HCT116 (cell line): Measurements from ENCODE around the gene ARHGAP28. TPM values are rescaled to one million over a fixed set of nuclear protein-coding genes. Genes with fewer than 3 reads are reported as not detected.

ENCODE experiments used
- ATAC-seq: fragments of 200-7000 bp; cut with Tn5 transposase; 2 replicates; pipeline ENCODE4 v1.9.1; 2020; ENCODE audit warnings: mild to moderate bottlenecking, moderate library complexity
- BruUV-seq: library from RNA; stranded (reverse); fragments of 400-500 nt; replicated peaks from 2 replicates; lab custom pipeline; 2021; lab: Mats Ljungman, UMichigan
- CTCF ChIA-PET: fragments of 300-600 bp; sonication (Branson Sonifier 250); formaldehyde crosslinking; loops from one replicate; lab custom pipeline; 2021; ENCODE audit warnings: antibody characterized with exemption; lab: Charles Lee
- POLR2A ChIA-PET: fragments of 300-600, 350-600 bp; sonication (Branson Sonifier 250); formaldehyde crosslinking; loops from one replicate; lab custom pipeline; 2021; ENCODE audit warnings: antibody characterized with exemption; lab: Charles Lee
- RAD21 ChIA-PET, 2 experiments: fragments of 300-600 bp; sonication (Branson Sonifier 250); formaldehyde crosslinking; loops; one replicate each; lab custom pipeline; 2023; ENCODE audit warnings: low total read pairs in 2 of 2; ENCODE audit not compliant: uncharacterized antibody in 2 of 2, unreplicated experiment in 2 of 2, low non-redundant PET in 1 of 2; lab: Charles Lee
- DNase-seq: peaks from one replicate; pipeline ENCODE4 v3.0.0-alpha.2; 2010; ENCODE audit warnings: low read depth, low spot score
- H2AFZ ChIP-seq: fragments of 200-600 bp; shearing (Covaris generic), sonication (generic); 2 replicates; pipeline ENCODE4 v1.6.1; 2017; ENCODE audit warnings: low read depth, mixed run types, mixed read lengths, antibody characterized with exemption, low read length; ENCODE audit not compliant: poor library complexity, severe bottlenecking
- H3K27ac ChIP-seq: 2 replicates; pipeline ENCODE4 v1.5.1; 2012; ENCODE audit warnings: low read depth, low read length
- H3K27me3 ChIP-seq: fragments of 200-600 bp; sonication (generic); 2 replicates; pipeline ENCODE4 v1.6.1; 2016; ENCODE audit warnings: mixed run types, low read length, mixed read lengths; ENCODE audit not compliant: insufficient read depth
- H3K36me3 ChIP-seq, 2 experiments: fragments of 200-500 bp in 1 of 2; fragments of 200-600 bp in 1 of 2; sonication (Bioruptor generic) in 1 of 2; sonication (generic) in 1 of 2; 2 replicates each; pipeline versions ENCODE4 v1.5.1 to v1.6.1; 2014 to 2016; ENCODE audit warnings: low read length in 2 of 2, inconsistent platforms in 1 of 2, mixed read lengths in 1 of 2, mixed run types in 1 of 2; ENCODE audit not compliant: insufficient read depth in 2 of 2, control insufficient read depth in 1 of 2
- H3K4me1 ChIP-seq, 2 experiments: fragments of 200-600 bp in 1 of 2; sonication (generic) in 1 of 2; 2 replicates each; pipeline versions ENCODE4 v1.5.1 to v1.6.1; 2012 to 2017; ENCODE audit warnings: low read length in 2 of 2, inconsistent platforms in 1 of 2, mild to moderate bottlenecking in 1 of 2, mixed read lengths in 1 of 2, mixed run types in 1 of 2, moderate library complexity in 1 of 2; ENCODE audit not compliant: insufficient read depth in 2 of 2, control insufficient read depth in 1 of 2
- H3K4me2 ChIP-seq: fragments of 200-600 bp; sonication (generic); 2 replicates; pipeline ENCODE4 v1.6.1; 2017; ENCODE audit warnings: mixed run types, low read length, mixed read lengths
- H3K4me3 ChIP-seq, 2 experiments: fragments of 200-600 bp in 1 of 2; sonication (generic) in 1 of 2; replicated peaks in 1 of 2; 2 replicates each; pipeline ENCODE4 v1.5.1; 2011 to 2016; ENCODE audit warnings: low read length in 2 of 2, control low read depth in 1 of 2, low read depth in 1 of 2, mild to moderate bottlenecking in 1 of 2, mixed read lengths in 1 of 2, mixed run types in 1 of 2
- H3K79me2 ChIP-seq: fragments of 200-600 bp; sonication (generic); 2 replicates; pipeline ENCODE4 v1.6.1; 2017; ENCODE audit warnings: mild to moderate bottlenecking, mixed run types, low read length, moderate library complexity, mixed read lengths; ENCODE audit not compliant: insufficient read depth
- H3K9ac ChIP-seq: fragments of 200-600 bp; sonication (generic); 2 replicates; pipeline ENCODE4 v1.6.1; 2016; ENCODE audit warnings: low read length, mixed read lengths
- H3K9me2 ChIP-seq: fragments of 200-600 bp; sonication (generic), shearing (Covaris generic); 2 replicates; pipeline ENCODE4 v1.6.1; 2017; ENCODE audit warnings: mixed run types, mild to moderate bottlenecking, moderate library complexity; ENCODE audit not compliant: insufficient read depth
- H3K9me3 ChIP-seq, 2 experiments: fragments of 200-500 bp in 1 of 2; fragments of 200-600 bp in 1 of 2; sonication (Bioruptor generic) in 1 of 2; sonication (generic) in 1 of 2; 2 replicates each; pipeline ENCODE4 v1.6.1; 2014 to 2017; ENCODE audit warnings: low read length in 2 of 2, mixed read lengths in 2 of 2, inconsistent platforms in 1 of 2, low read depth in 1 of 2, mild to moderate bottlenecking in 1 of 2, mixed run types in 1 of 2, moderate library complexity in 1 of 2; ENCODE audit not compliant: control insufficient read depth in 1 of 2, insufficient read depth in 1 of 2
- H4K20me1 ChIP-seq: fragments of 200-600 bp; sonication (generic), shearing (Covaris generic); 2 replicates; pipeline ENCODE4 v1.6.1; 2017; ENCODE audit warnings: mixed run types, mild to moderate bottlenecking, moderate library complexity; ENCODE audit not compliant: insufficient read depth
- CBX3 ChIP-seq: IDR thresholded peaks from 2 replicates; pipeline ENCODE4 v1.6.1; 2012; ENCODE audit warnings: low read depth
- CEBPB ChIP-seq: IDR thresholded peaks from 2 replicates; pipeline ENCODE4 v1.6.1; 2012; ENCODE audit warnings: low read depth
- CTCF ChIP-seq, 3 experiments: fragments of 200-600 bp in 1 of 3; sonication (generic) in 1 of 3; IDR thresholded peaks in 2 of 3; conservative IDR thresholded peaks in 1 of 3; 2 replicates each; pipeline ENCODE4 v1.5.1; 2012 to 2017; ENCODE audit warnings: low read depth in 2 of 3, low read length in 2 of 3, antibody characterized with exemption in 1 of 3, borderline replicate concordance in 1 of 3, control low read depth in 1 of 3, mild to moderate bottlenecking in 1 of 3, mixed read lengths in 1 of 3, mixed run types in 1 of 3, moderate library complexity in 1 of 3; ENCODE audit not compliant: insufficient read depth in 1 of 3
- EGR1 ChIP-seq: IDR thresholded peaks from 2 replicates; pipeline ENCODE4 v1.6.1; 2012; ENCODE audit warnings: low read depth
- ELF1 ChIP-seq: IDR thresholded peaks from 2 replicates; pipeline ENCODE4 v1.6.1; 2012; ENCODE audit warnings: low read depth, borderline replicate concordance
- JUND ChIP-seq: IDR thresholded peaks from 2 replicates; pipeline ENCODE4 v1.6.1; 2012
- MAX ChIP-seq: IDR thresholded peaks from 2 replicates; pipeline ENCODE4 v1.6.1; 2012
- POLR2A ChIP-seq: IDR thresholded peaks from 2 replicates; pipeline ENCODE4 v1.7.0; 2011; ENCODE audit warnings: borderline replicate concordance; ENCODE audit not compliant: insufficient read depth, insufficient read length; ENCODE audit errors: extremely low read depth
- POLR2AphosphoS5 ChIP-seq: IDR thresholded peaks from 2 replicates; pipeline ENCODE4 v1.6.1; 2011; ENCODE audit warnings: mild to moderate bottlenecking, low read depth, low read length, moderate library complexity
- REST ChIP-seq: IDR thresholded peaks from 2 replicates; pipeline ENCODE4 v1.6.1; 2012; ENCODE audit warnings: low read depth
- SP1 ChIP-seq: IDR thresholded peaks from 2 replicates; pipeline ENCODE4 v1.6.1; 2012; ENCODE audit warnings: low read depth
- SRF ChIP-seq: IDR thresholded peaks from 2 replicates; pipeline ENCODE4 v1.6.1; 2012; ENCODE audit warnings: low read depth
- TCF7L2 ChIP-seq: IDR thresholded peaks from 2 replicates; pipeline ENCODE4 v1.7.0; 2011; ENCODE audit warnings: borderline replicate concordance, inconsistent platforms; ENCODE audit not compliant: insufficient read depth, insufficient read length; ENCODE audit errors: extremely low read depth
- YY1 ChIP-seq: IDR thresholded peaks from 2 replicates; pipeline ENCODE4 v1.6.1; 2011; ENCODE audit warnings: low read length, low read depth, moderate library complexity, mild to moderate bottlenecking; ENCODE audit not compliant: insufficient replicate concordance; ENCODE audit errors: extremely low read depth
- ZBTB33 ChIP-seq: IDR thresholded peaks from 2 replicates; pipeline ENCODE4 v1.6.1; 2011; ENCODE audit warnings: mild to moderate bottlenecking, low read length, moderate library complexity; ENCODE audit not compliant: insufficient replicate concordance; ENCODE audit errors: extremely low read depth
- ZNF274 ChIP-seq: fragments of 200-500 bp; sonication (Bioruptor generic); IDR thresholded peaks from 2 replicates; pipeline ENCODE4 v1.6.1; 2014; ENCODE audit warnings: mild to moderate bottlenecking, low read depth, low read length, inconsistent platforms
- intact Hi-C: fragments of 100-400 bp; cut with micrococcal nuclease; formaldehyde crosslinking; loops from 2 replicates; pipeline ENCODE4 v1.10.0; 2022
- total RNA-seq: library from RNA; stranded (reverse); gene quantifications from one replicate; pipeline ENCODE4 v1.2.1, GENCODE V29; 2021; ENCODE audit not compliant: unreplicated experiment

ARHGAP28 gene
- total RNA-seq, 1 experiment from 2014 or later, result not detected

GRCh38 chr18:6807515-6808257 is 78.2 kb downstream of the ARHGAP28 start:
- Histone ChIP-seq H3K27ac (no peak overlapping the region), H4K20me1 (no peaks in the 10 kb centered on the region), H3K4me1 (no peaks in the 10 kb centered on the region), H3K9me2 (no peaks in the 10 kb centered on the region), H3K4me2 (no peak overlapping the region), H3K36me3 (no peaks in the 10 kb centered on the region), H3K9me3 (peaks cover 3 to 5% of the 10 kb centered on the region in 2 experiments; a peak in 2 of 4 replicates), H3K9ac (no peak overlapping the region), H2AFZ (no peak overlapping the region), H3K4me3 (no peak overlapping the region), H3K79me2 (no peaks in the 10 kb centered on the region), H3K27me3 (no peaks in the 10 kb centered on the region)
- DNase-seq (no peak), ATAC-seq (no peak)
- BruUV-seq, result no TSS peak
- intact Hi-C loops, result no loop called here
- ChIA-PET CTCF (no interaction called here), RAD21 (no interaction called here), POLR2A (no interaction called here)
- TF ChIP-seq ELF1 (no peak), ZNF274 (no peak), POLR2AphosphoS5 (no peak), EGR1 (no peak), TCF7L2 (no peak), POLR2A (no peak), CBX3 (no peak), CEBPB (no peak), MAX (no peak), REST (no peak), ZBTB33 (no peak), CTCF (IDR thresholded peaks at IDR 0.05 in 2 of 3, conservative IDR thresholded peaks at IDR 0.05 in 1 of 3; ENCODE audit: borderline replicate concordance in 1 of 3, insufficient read depth in 1 of 3, low read depth in 2 of 3, low read length in 2 of 3) (no peak), JUND (no peak), SP1 (no peak), SRF (no peak), YY1 (no peak)
